ENCODE measurements around the gene REELD1. TPM values are rescaled to one million over a fixed set of nuclear protein-coding genes. Genes with fewer than 3 reads are reported as not detected.

Gene REELD1
- total and polyA plus RNA-seq, 9 of the 15 experiments (the other 6 are each of a cell fraction or from before 2014, with no cell fraction given), result not detected

DNA sequence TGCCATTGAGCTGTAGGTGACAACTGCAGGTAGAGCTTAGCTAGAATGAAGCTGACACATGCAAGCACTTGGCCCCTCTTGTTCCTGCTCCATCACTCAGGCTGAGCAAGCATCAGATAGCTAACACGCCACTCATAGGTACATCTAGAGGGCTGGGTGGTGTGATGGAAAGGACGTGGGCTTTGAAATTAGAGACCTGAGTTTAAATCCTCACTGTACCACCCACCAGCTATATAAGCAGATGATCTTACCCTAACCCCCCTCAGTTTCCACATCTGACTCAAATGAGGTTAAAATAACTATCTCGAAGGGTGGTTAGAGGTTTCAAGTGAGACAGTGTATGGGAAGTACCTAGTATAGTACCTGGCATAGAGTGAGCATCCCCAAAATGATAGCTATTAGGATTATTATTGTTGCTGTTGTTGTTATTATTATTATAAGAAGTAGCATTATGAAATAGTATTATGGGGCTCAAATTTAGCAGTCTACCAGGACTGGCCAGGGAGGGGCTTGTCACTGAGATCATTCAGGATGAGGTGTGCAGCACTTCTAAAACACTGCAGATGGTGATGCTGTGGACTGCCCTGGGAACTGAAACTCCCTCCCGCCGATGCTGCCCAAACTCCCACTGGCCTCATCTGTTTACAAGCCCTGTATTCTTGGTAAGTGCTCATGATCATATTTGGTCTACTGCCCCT lies 59.0 kb downstream of the REELD1 start:
- no peak for DNase-seq (ENCODE audit: extremely low read depth in 1 of 4, low spot score in 3 of 4)
- Histone ChIP-seq H2AFZ (ENCODE audit: low read depth, low read length) (no peak overlapping the region), H3K36me3 (ENCODE audit: control insufficient read depth, insufficient read depth, low read length) (no peaks in the 10 kb centered on the region), H3K27ac (ENCODE audit: extremely low read depth, low read depth, low read length) (no peak overlapping the region), H3K4me1 (replicated peaks in 1 of 2; ENCODE audit: control insufficient read depth in 2 of 2, insufficient read depth in 2 of 2, low read length in 2 of 2) (peaks cover 0 to 5% of the 10 kb centered on the region in 2 experiments; a peak in 2 of 5 replicates), H3K4me3 (no peak overlapping the region), H3K9me3 (replicated peaks; ENCODE audit: control insufficient read depth, insufficient read depth, low read depth, low read length) (no peaks in the 10 kb centered on the region), H3K4me2 (ENCODE audit: insufficient read depth, low read length) (no peak overlapping the region), H3K79me2 (ENCODE audit: control insufficient read depth, insufficient read depth, low read length) (no peaks in the 10 kb centered on the region), H4K20me1 (replicated peaks; ENCODE audit: control insufficient read depth, insufficient read depth, low read length) (no peaks in the 10 kb centered on the region), H3K9ac (ENCODE audit: insufficient read depth in 1 of 2, low read depth in 2 of 2, low read length in 2 of 2) (no peak overlapping the region), H3K27me3 (ENCODE audit: control insufficient read depth in 2 of 2, insufficient read depth in 2 of 2, low read length in 2 of 2) (no peaks in the 10 kb centered on the region), H3K9me1 (ENCODE audit: control insufficient read depth, insufficient read depth, low read length) (no peaks in the 10 kb centered on the region)
- POLR2A ChIA-PET, result no interaction called here
- intact Hi-C loops (cut with micrococcal nuclease), result no loop called here
- no TSS peak for BruUV-seq (replicated peaks)
- CTCF ChIA-PET (ENCODE audit: low intra/inter-chr PET ratio), result no interaction called here
- in situ Hi-C loops (cut with MboI), result no loop called here
- no peak for FAIRE-seq
- TF ChIP-seq FOXJ3 (CRISPR knock-in tag; IDR thresholded peaks at IDR 0.05), result no peak
- no peak for TF ChIP-seq HDAC8 (tag; IDR thresholded peaks at IDR 0.05)
- no peak for TF ChIP-seq PRPF4 (IDR thresholded peaks at IDR 0.05; ENCODE audit: insufficient read depth, low read depth, low read length, poor library complexity, severe bottlenecking)
- no peak for TF ChIP-seq POU5F1 (IDR thresholded peaks at IDR 0.05; ENCODE audit: borderline replicate concordance, low read depth, low read length, partially characterized antibody)
- no peak for TF ChIP-seq RBM14 (IDR thresholded peaks at IDR 0.05; ENCODE audit: borderline replicate concordance, insufficient read depth, low read depth, low read length)
- no peak for TF ChIP-seq DPF2 (IDR thresholded peaks at IDR 0.05)
- TF ChIP-seq NEUROD1 (IDR thresholded peaks at IDR 0.05; ENCODE audit: borderline replicate concordance, low read depth, low read length, partially characterized antibody), result no peak
- TF ChIP-seq HNRNPL (IDR thresholded peaks at IDR 0.05; ENCODE audit: low read depth, low read length), result no peak
- TF ChIP-seq PHTF2 (CRISPR knock-in tag; IDR thresholded peaks at IDR 0.05), result no peak
- TF ChIP-seq TAF15 (IDR thresholded peaks at IDR 0.05; ENCODE audit: low read depth, low read length), result no peak
- no peak for TF ChIP-seq HDAC1 (IDR thresholded peaks at IDR 0.05)
- WGBS (ENCODE audit: insufficient coverage, low coverage, missing lambda C conversion rate), result 65% methylated on average over 5 of the region's 5 CpGs
- ATAC-seq, result no peak

Measured in K562 (cell line).